ENCODE results near the gene PLK1. TPM values are rescaled to one million over a fixed set of nuclear protein-coding genes. Genes with fewer than 3 reads are reported as not detected.
A peak's percentile ranks its signal among the peaks of the same experiment; 100 is the strongest.
"Not testable (repeated sequence)": the region's sequence is repeated elsewhere in the genome, so short reads cannot be mapped to it uniquely, and the experiment has no call there.

The PLK1 gene
- 6.2 and 16.8 TPM in 2 replicates for total RNA-seq (ENCODE audit: low replicate concordance)

DNA sequence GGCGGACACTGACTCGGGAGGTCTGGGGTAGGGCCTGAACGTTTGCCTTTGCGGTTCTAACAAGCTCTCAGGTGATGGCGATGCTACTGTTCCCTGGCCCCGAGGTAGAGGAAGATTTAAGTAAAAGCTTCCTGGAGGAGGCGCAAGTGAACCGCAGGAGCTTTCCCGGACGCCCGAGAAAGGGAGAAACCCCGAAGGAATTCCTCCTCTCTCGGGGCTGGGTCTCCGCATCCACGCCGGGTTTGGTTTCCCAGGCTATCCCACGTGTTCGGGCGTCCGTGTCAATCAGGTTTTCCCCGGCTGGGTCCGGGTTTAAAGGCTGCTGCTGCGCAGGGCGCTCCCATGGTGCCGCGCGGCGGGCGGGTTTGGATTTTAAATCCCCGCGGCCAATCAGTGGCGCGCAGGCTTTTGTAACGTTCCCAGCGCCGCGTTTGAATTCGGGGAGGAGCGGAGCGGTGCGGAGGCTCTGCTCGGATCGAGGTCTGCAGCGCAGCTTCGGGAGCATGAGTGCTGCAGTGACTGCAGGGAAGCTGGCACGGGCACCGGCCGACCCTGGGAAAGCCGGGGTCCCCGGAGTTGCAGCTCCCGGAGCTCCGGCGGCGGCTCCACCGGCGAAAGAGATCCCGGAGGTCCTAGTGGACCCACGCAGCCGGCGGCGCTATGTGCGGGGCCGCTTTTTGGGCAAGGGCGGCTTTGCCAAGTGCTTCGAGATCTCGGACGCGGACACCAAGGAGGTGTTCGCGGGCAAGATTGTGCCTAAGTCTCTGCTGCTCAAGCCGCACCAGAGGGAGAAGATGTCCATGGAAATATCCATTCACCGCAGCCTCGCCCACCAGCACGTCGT, at the start of gene PLK1:
TSS of gene PLK1 (plus strand) at position 460 of the 844 bp plus-strand sequence. CDS start at position 504, 44 bp downstream.
- peak; percentile 72 for DNase-seq (ENCODE audit: low read depth)
- peak within 1 kb of the TSS; percentile 71 for H3K4me3 ChIP-seq (ENCODE audit: low read depth, low read length)
- TF ChIP-seq, protein P1, sequence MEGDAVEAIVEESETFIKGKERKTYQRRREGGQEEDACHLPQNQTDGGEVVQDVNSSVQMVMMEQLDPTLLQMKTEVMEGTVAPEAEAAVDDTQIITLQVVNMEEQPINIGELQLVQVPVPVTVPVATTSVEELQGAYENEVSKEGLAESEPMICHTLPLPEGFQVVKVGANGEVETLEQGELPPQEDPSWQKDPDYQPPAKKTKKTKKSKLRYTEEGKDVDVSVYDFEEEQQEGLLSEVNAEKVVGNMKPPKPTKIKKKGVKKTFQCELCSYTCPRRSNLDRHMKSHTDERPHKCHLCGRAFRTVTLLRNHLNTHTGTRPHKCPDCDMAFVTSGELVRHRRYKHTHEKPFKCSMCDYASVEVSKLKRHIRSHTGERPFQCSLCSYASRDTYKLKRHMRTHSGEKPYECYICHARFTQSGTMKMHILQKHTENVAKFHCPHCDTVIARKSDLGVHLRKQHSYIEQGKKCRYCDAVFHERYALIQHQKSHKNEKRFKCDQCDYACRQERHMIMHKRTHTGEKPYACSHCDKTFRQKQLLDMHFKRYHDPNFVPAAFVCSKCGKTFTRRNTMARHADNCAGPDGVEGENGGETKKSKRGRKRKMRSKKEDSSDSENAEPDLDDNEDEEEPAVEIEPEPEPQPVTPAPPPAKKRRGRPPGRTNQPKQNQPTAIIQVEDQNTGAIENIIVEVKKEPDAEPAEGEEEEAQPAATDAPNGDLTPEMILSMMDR (IDR thresholded peaks at IDR 0.05; ENCODE audit: insufficient read depth, low read length): peak; percentile 48

DNA sequence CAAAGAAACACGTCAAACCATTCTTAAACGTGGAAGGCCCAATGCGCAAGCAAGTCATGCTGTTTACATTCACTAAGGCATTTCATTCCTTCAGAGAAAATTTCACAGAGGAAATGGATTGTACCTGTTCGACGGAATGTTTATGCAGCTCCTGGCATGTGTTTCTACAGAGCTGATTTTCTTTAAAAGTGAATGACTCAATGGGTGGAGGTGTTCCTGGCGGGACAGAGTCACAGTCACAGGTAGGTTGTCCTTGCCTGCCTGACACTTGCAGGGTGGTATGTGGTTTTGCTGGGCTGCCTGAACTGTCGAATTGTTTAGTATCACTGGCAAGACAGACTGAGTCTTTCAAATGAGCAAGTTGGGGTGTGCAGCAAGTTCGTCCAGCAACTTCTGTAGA, 49.2 kb upstream of the PLK1 start:
- no peak overlapping the region for H3K4me3 ChIP-seq (ENCODE audit: low read depth, low read length)
- TF ChIP-seq, protein P1 (IDR thresholded peaks at IDR 0.05; ENCODE audit: insufficient read depth, low read length): no peak
- no peak for DNase-seq (ENCODE audit: low read depth)

DNA sequence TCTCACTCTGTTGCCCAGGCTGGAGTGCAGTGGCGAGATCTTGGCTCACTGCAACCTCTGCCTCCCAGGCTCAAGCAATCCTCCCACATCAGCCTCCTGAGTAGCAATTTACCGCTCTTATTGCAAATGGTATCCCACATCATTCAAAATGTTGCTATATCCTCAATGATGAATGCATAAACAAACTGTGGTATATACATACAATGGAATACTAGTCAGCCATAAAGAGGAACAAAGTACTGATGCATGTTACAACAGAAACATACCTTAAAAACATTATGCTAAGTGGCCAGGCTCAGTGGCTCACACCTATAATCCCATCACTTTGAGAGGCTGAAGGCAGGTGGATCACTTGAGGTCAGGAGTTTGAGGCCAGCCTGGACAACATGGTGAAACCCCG, 46.8 kb upstream of the PLK1 start:
- not testable (repeated sequence) for DNase-seq (ENCODE audit: low read depth); H3K4me3 ChIP-seq (ENCODE audit: low read depth, low read length)

DNA sequence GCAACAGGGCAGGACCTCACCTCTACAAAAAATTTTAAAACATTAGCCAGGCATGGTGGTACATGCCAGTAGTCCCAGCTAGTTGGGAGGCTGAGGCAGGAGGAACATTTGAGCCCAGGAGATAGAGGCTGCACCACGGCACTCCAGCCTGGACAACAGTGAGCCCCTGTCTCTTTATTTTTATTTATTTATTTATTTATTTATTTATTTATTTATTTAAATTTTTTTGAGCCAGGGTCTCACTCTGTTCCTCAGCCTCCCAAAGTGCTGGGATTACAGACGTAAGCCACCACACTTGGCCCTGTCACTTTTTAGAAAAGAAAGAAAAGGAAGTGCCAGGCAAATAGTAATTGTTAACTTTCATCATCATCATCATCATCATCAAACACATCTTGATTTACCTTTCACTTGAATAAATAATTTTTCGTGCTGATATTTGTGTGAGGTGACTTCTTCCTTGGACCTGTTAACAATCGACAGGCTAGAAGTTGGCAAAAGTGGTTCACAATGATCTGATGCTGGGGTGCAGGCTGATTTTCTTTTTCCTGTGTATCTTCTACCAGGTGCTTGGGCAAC, 44.1 kb upstream of the PLK1 start:
- H3K4me3 ChIP-seq (ENCODE audit: low read depth, low read length): no peak overlapping the region
- TF ChIP-seq, protein P1 (IDR thresholded peaks at IDR 0.05; ENCODE audit: insufficient read depth, low read length): no peak
- DNase-seq (ENCODE audit: low read depth): no peak

DNA sequence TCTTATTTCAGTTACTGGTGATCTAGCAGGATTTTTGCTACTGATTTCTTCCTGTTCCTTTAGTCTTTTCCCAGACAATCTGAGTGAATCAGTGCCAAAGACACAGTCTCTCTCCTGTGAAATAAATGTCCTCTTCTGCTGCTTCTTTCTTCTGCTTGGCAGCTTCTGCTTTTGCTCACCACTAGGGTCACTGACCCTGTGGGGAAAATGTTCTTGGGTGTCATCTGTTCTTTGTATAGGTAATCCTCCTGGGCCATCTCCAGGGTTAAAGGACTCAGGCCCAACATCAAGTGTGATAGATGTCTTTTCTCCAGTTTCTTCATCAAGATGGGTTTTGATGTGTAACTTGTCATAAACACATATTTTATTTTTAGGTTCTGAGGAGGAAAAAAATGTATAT, 42.7 kb upstream of the PLK1 start:
- TF ChIP-seq, protein P1 (IDR thresholded peaks at IDR 0.05; ENCODE audit: insufficient read depth, low read length): no peak
- H3K4me3 ChIP-seq (ENCODE audit: low read depth, low read length): no peak overlapping the region
- no peak for DNase-seq (ENCODE audit: low read depth)

DNA sequence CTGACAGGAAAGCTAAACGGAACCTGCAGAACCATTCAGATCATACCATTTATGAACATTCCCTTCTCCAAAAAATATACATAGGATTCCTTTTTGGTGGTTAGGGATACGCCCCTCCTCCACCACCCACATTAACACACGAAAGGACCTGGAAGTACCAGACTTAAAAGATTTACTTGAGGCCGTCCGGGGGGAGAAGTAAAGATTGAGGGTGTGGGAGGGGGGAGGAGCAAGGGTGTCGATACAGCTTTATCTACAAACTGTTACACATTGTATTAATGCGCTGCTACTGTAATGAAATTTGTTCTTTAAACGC, 38.1 kb upstream of the PLK1 start:
- TF ChIP-seq, protein P1 (IDR thresholded peaks at IDR 0.05; ENCODE audit: insufficient read depth, low read length): no peak
- DNase-seq (ENCODE audit: low read depth): peak; percentile 3

DNA sequence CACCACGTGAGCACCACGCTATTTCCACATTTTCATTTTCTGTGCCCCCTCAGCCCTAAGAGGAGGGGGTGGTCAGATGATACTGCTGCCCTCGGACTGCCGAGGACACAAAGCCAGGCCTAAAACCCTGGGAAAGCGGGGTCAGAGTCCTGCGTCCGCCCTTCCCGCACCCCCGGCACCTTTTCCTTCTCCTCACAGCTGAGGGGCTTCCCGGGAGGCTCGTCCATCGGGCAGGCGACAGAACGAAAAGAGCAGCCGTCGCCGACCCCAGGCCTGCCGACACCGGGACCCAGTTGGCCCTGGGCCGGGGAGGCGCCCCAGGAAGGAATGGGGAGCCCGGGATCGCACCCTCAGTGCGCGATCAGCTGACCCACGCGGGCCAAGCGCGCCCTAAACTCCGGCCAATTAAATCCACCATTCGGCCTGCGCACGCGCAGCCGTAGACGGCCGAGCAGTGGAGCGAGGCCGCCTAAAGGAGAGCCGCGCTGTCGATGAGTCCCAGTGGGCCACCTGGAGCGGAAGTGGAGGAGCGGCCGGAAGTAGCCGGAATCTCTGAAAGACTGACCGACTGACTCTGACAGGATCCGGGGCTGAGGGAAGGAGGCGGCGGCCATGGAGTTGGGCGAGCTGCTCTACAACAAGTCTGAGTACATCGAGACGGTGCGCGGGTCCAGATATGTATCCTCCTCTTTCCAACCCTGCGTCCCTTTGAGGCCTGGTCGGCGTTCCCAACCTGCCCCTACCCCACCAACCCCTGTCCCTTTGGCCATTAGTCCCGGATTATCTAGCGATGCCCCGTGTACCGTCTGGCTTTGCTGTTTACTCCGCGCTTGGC, 37.5 kb upstream of the PLK1 start, which contains the start of the genes DCTN5 and PALB2:
TSS of gene DCTN5 (plus strand) at position 536 of the 835 bp plus-strand sequence. CDS start at position 613, 77 bp downstream.
TSS of gene PALB2 (minus strand) at position 380 of the 835 bp plus-strand sequence. CDS start at position 227, 153 bp downstream.
- peak; percentile 92 for DNase-seq (ENCODE audit: low read depth)
- peak within 1 kb of the TSS; percentile 100 for H3K4me3 ChIP-seq (ENCODE audit: low read depth, low read length)
- TF ChIP-seq, protein P1 (IDR thresholded peaks at IDR 0.05; ENCODE audit: insufficient read depth, low read length): no peak

More for the DNA sequence above, 38.1 kb upstream of the PLK1 start:
- H3K4me3 ChIP-seq (ENCODE audit: low read depth, low read length): peak overlapping the region; percentile 100
